ENCODE results near the gene COG5.

- TF ChIP-seq CTCF (conservative IDR thresholded peaks at IDR 0.05; ENCODE audit: low read depth in 2 of 2) (no peak), EZH2 (IDR thresholded peaks at IDR 0.05; ENCODE audit: low read depth, unreplicated experiment) (no peak), ZNF331 (CRISPR knock-in tag; IDR thresholded peaks at IDR 0.05; ENCODE audit: low read depth) (no peak), EZH2phosphoT487 (IDR thresholded peaks at IDR 0.05; ENCODE audit: unreplicated experiment) (no peak), ETS1 (IDR thresholded peaks at IDR 0.05) (no peak), NANOG (IDR thresholded peaks at IDR 0.05; ENCODE audit: borderline replicate concordance) (no peak), REST (IDR thresholded peaks at IDR 0.05; ENCODE audit: unreplicated experiment) (no peak), CREB1 (CRISPR knock-in tag; IDR thresholded peaks at IDR 0.05; ENCODE audit: low read depth) (no peak), JUNB (IDR thresholded peaks at IDR 0.05; ENCODE audit: unreplicated experiment) (no peak), POLR2AphosphoS5 (IDR thresholded peaks at IDR 0.05; ENCODE audit: low read depth) (no peak), STAT1 (IDR thresholded peaks at IDR 0.05; ENCODE audit: unreplicated experiment) (no peak), ZNF114 (CRISPR knock-in tag; IDR thresholded peaks at IDR 0.05) (no peak), ZNF462 (CRISPR knock-in tag; IDR thresholded peaks at IDR 0.05) (no peak)
Observed at GRCh38 chr7:107588529-107589130, 24.9 kb upstream of the COG5 start.
